H1 (cell line): ENCODE data around the gene KCNQ1. TPM values are rescaled to one million over a fixed set of nuclear protein-coding genes. Genes with fewer than 3 reads are reported as not detected.
A peak's percentile ranks its signal among the peaks of the same experiment; 100 is the strongest.

Experiments
- CTCF ChIA-PET: fragments of 300-600 bp; sonication (Branson Sonifier 250); formaldehyde crosslinking; loops from one replicate; lab custom pipeline; 2021; ENCODE audit not compliant: partially characterized antibody; lab: Charles Lee
- POLR2A ChIA-PET: fragments of 300-600 bp; sonication (Branson Sonifier 250); formaldehyde crosslinking; loops from one replicate; lab custom pipeline; 2021; ENCODE audit warnings: inconsistent platforms; ENCODE audit not compliant: partially characterized antibody; lab: Charles Lee
- DNase-seq, 2 experiments: peaks; one replicate each; pipeline versions ENCODE4 v3.0.0 to v3.0.0-alpha.2; 2010 to 2022; ENCODE audit warnings: low spot score in 2 of 2, low read depth in 1 of 2, mixed read lengths in 1 of 2
- FAIRE-seq: peaks from 2 replicates; lab custom pipeline; 2011; peaks lifted over from hg19 to GRCh38; lab: Jason Lieb, UNC
- H2AFZ ChIP-seq: 2 replicates; pipeline ENCODE4 v1.8.1; 2012; ENCODE audit warnings: low read length, inconsistent platforms
- H2AK5ac ChIP-seq: 2 replicates; pipeline ENCODE4 v1.6.1; 2013; ENCODE audit warnings: low read depth, low read length
- H2BK120ac ChIP-seq: replicated peaks from 2 replicates; pipeline ENCODE3; 2013; ENCODE audit warnings: low read depth, low read length, inconsistent platforms
- H2BK12ac ChIP-seq: 2 replicates; pipeline ENCODE4 v1.6.1; 2013; ENCODE audit warnings: low read depth, low read length
- H2BK15ac ChIP-seq: 2 replicates; pipeline ENCODE4 v1.6.1; 2013; ENCODE audit warnings: low read length
- H2BK20ac ChIP-seq: 2 replicates; pipeline ENCODE4 v1.6.1; 2013; ENCODE audit warnings: low read length
- H2BK5ac ChIP-seq: 2 replicates; pipeline ENCODE4 v1.6.1; 2013; ENCODE audit warnings: low read depth, low read length
- H3K14ac ChIP-seq: 2 replicates; pipeline ENCODE4 v1.6.1; 2013; ENCODE audit warnings: inconsistent platforms; ENCODE audit not compliant: insufficient read length
- H3K18ac ChIP-seq: 2 replicates; pipeline ENCODE4 v1.6.1; 2013; ENCODE audit warnings: low read length; ENCODE audit errors: extremely low read depth
- H3K23ac ChIP-seq: 2 replicates; pipeline ENCODE4 v1.6.1; 2013; ENCODE audit warnings: inconsistent platforms; ENCODE audit not compliant: insufficient read length
- H3K23me2 ChIP-seq: 2 replicates; pipeline ENCODE4 v1.6.1; 2013; ENCODE audit warnings: low read depth, low read length
- H3K27ac ChIP-seq: 2 replicates; pipeline ENCODE4 v1.6.1; 2011; ENCODE audit warnings: low read depth, low read length, inconsistent platforms
- H3K27me3 ChIP-seq, 4 experiments: replicated peaks in 1 of 4; 1 replicate in 1 of 4; 2 replicates in 3 of 4; pipeline versions ENCODE4 v1.6.1 to v1.8.1; 2011 to 2013; ENCODE audit warnings: low read length in 3 of 4, mild to moderate bottlenecking in 3 of 4, inconsistent platforms in 2 of 4, mixed read lengths in 2 of 4, moderate library complexity in 1 of 4; ENCODE audit not compliant: control insufficient read depth in 3 of 4, insufficient read depth in 3 of 4; ENCODE audit errors: extremely low read depth in 1 of 4
- H3K36me3 ChIP-seq, 4 experiments: 2 replicates each; pipeline versions ENCODE4 v1.6.1 to v1.8.1; 2011 to 2013; ENCODE audit warnings: mild to moderate bottlenecking in 4 of 4, low read length in 3 of 4, moderate library complexity in 2 of 4, control low read depth in 1 of 4, inconsistent platforms in 1 of 4; ENCODE audit not compliant: insufficient read depth in 4 of 4, control insufficient read depth in 2 of 4
- H3K4ac ChIP-seq: replicated peaks from 2 replicates; pipeline ENCODE3; 2013; ENCODE audit warnings: low read length, low read depth, mixed read lengths, inconsistent platforms; ENCODE audit not compliant: insufficient read length
- H3K4me1 ChIP-seq, 4 experiments: replicated peaks in 1 of 4; 1 replicate in 1 of 4; 2 replicates in 3 of 4; pipeline versions ENCODE4 v1.6.1 to v1.8.1; 2011 to 2013; ENCODE audit warnings: low read length in 3 of 4, inconsistent platforms in 2 of 4, mixed read lengths in 1 of 4; ENCODE audit not compliant: insufficient read depth in 4 of 4, control insufficient read depth in 3 of 4
- H3K4me2 ChIP-seq, 2 experiments: 2 replicates each; pipeline versions ENCODE4 v1.6.1 to v1.8.1; 2011 to 2013; ENCODE audit warnings: low read depth in 2 of 2, low read length in 2 of 2, control low read depth in 1 of 2, inconsistent platforms in 1 of 2, mild to moderate bottlenecking in 1 of 2; ENCODE audit not compliant: insufficient read depth in 1 of 2
- H3K4me3 ChIP-seq, 4 experiments: fragments of 200-600, 300-600 bp in 1 of 4; sonication (generic), shearing (Covaris generic), sonication (Bioruptor Twin) in 1 of 4; 2 replicates each; pipeline versions ENCODE4 v1.5.1 to v1.8.1; 2011 to 2016; ENCODE audit warnings: low read length in 4 of 4, low read depth in 3 of 4, control low read depth in 2 of 4, inconsistent platforms in 2 of 4, mild to moderate bottlenecking in 2 of 4, mixed read lengths in 1 of 4, moderate library complexity in 1 of 4; ENCODE audit not compliant: insufficient read depth in 2 of 4; ENCODE audit errors: extremely low read depth in 1 of 4
- H3K56ac ChIP-seq: replicated peaks from 2 replicates; pipeline ENCODE3; 2013; ENCODE audit warnings: low read depth, mild to moderate bottlenecking, mixed read lengths, low read length, inconsistent platforms; ENCODE audit not compliant: insufficient read length
- H3K79me1 ChIP-seq: 2 replicates; pipeline ENCODE4 v1.6.1; 2013; ENCODE audit warnings: low read depth, low read length, control low read depth
- H3K79me2 ChIP-seq, 2 experiments: 2 replicates each; pipeline versions ENCODE4 v1.6.1 to v1.8.1; 2012 to 2013; ENCODE audit warnings: low read length in 2 of 2, mild to moderate bottlenecking in 2 of 2, inconsistent platforms in 1 of 2; ENCODE audit not compliant: insufficient read depth in 2 of 2, control insufficient read depth in 1 of 2
- H3K9ac ChIP-seq, 4 experiments: replicated peaks in 1 of 4; 1 replicate in 1 of 4; 2 replicates in 3 of 4; pipeline versions ENCODE4 v1.6.1 to v1.8.1; 2011 to 2013; ENCODE audit warnings: low read depth in 3 of 4, low read length in 3 of 4, control low read depth in 2 of 4, mild to moderate bottlenecking in 2 of 4, moderate library complexity in 2 of 4, inconsistent platforms in 1 of 4; ENCODE audit errors: extremely low read depth in 1 of 4
- H3K9me3 ChIP-seq, 2 experiments: 2 replicates each; pipeline versions ENCODE4 v1.6.1 to v1.8.1; 2012 to 2013; ENCODE audit warnings: mild to moderate bottlenecking in 2 of 2, moderate library complexity in 2 of 2, control low read depth in 1 of 2, inconsistent platforms in 1 of 2, low read depth in 1 of 2, low read length in 1 of 2, mixed read lengths in 1 of 2; ENCODE audit not compliant: insufficient read depth in 2 of 2
- H4K20me1 ChIP-seq, 2 experiments: replicated peaks in 1 of 2; 2 replicates each; pipeline versions ENCODE3 to v1.8.1; 2011 to 2013; ENCODE audit warnings: inconsistent platforms in 2 of 2, low read length in 2 of 2, mild to moderate bottlenecking in 1 of 2; ENCODE audit not compliant: insufficient read depth in 2 of 2, control insufficient read depth in 1 of 2
- H4K5ac ChIP-seq: 2 replicates; pipeline ENCODE4 v1.6.1; 2013; ENCODE audit warnings: low read length, low read depth, mixed read lengths, inconsistent platforms; ENCODE audit not compliant: insufficient read length
- H4K8ac ChIP-seq: 2 replicates; pipeline ENCODE4 v1.8.0; 2013; ENCODE audit warnings: mild to moderate bottlenecking, moderate library complexity, low read length, inconsistent platforms; ENCODE audit not compliant: insufficient read depth; ENCODE audit errors: extremely low read depth
- H4K91ac ChIP-seq: replicated peaks from 2 replicates; pipeline ENCODE3; 2013; ENCODE audit warnings: low read length, mixed read lengths, inconsistent platforms; ENCODE audit not compliant: insufficient read length
- GTF2F1 ChIP-seq: IDR thresholded peaks from 2 replicates; pipeline ENCODE4 v1.6.1; 2012; ENCODE audit warnings: low read depth, low read length, improper control_type of control experiment, borderline replicate concordance
- PHF8 ChIP-seq: fragments of 200-600 bp; sonication (generic); conservative IDR thresholded peaks from 2 replicates; pipeline ENCODE4 v1.7.1; 2012; ENCODE audit warnings: low read depth, mild to moderate bottlenecking, inconsistent platforms, low read length, moderate library complexity
- RAD21 ChIP-seq, 2 experiments: IDR thresholded peaks in 1 of 2; conservative IDR thresholded peaks in 1 of 2; 2 replicates each; pipeline ENCODE4 v1.6.1; 2011; ENCODE audit warnings: low read depth in 2 of 2, low read length in 2 of 2, improper control_type of control experiment in 1 of 2, inconsistent platforms in 1 of 2, mild to moderate bottlenecking in 1 of 2, moderate library complexity in 1 of 2
- WGBS, 2 experiments: shearing (Covaris generic) in 1 of 2; methylation state at CpG; one replicate each; pipeline versions ENCODE4 v1.1.6 to v1.1.7; 2013 to 2015; ENCODE audit warnings: low lambda C conversion rate in 2 of 2, mixed read lengths in 2 of 2, inconsistent platforms in 1 of 2, low coverage in 1 of 2, missing lambda C conversion rate in 1 of 2; ENCODE audit not compliant: insufficient replicate concordance in 2 of 2, insufficient coverage in 1 of 2, insufficient read length in 1 of 2; ENCODE audit errors: extremely low coverage in 1 of 2, missing lambda C conversion rate in 1 of 2; 5-methylcytosine and 5-hydroxymethylcytosine counted together
- polyA plus RNA-seq, 7 experiments: library from polyadenylated mRNA; depleted of rRNA in 3 of 7; stranded (reverse) in 5 of 7; unstranded in 2 of 7; fragments of >200 nt in 5 of 7; fragments of 200-250 nt in 2 of 7; gene quantifications; 1 replicate in 5 of 7; 2 replicates in 1 of 7; 4 replicates in 1 of 7; pipeline versions ENCODE4 v1.2.1 to v1.2.3, GENCODE V29; 2011 to 2013; ENCODE audit warnings: missing spikeins in 2 of 7, mixed read lengths in 2 of 7
- total RNA-seq: library from RNA; stranded (reverse); fragmentation: NEBNext Ultra II Directional; extraction: Animal tissue kit (Norgen Biotek cat#: 25700); gene quantifications from 2 replicates; pipeline ENCODE4 v1.2.1, GENCODE V29; 2021

Gene KCNQ1
- total and polyA plus RNA-seq, 2 of the 8 experiments (the other 6 are each of a cell fraction or from before 2014, with no cell fraction given) = 1.9 to 2.0 TPM

- WGBS, 2 experiments = 86% methylated on average over 32 of the region's 32 CpGs; no CpG with 5 or more reads in 1 of the 2 experiments
- no peak overlapping the region for H3K27ac ChIP-seq
Observed at GRCh38 chr11:2734181-2735052, 289.6 kb downstream of the KCNQ1 start.

More at GRCh38 chr11:2734181-2735052, 289.6 kb downstream of the KCNQ1 start:
- H2BK15ac ChIP-seq = 0 out of 2 replicates have a peak overlapping the region, but pooled peaks have one; percentile 61
- H2BK20ac ChIP-seq = no peak overlapping the region
- H3K9me3 ChIP-seq = no peaks in the 10 kb centered on the region
- no peaks in the 10 kb centered on the region for H3K36me3 ChIP-seq
- H3K4me2 ChIP-seq = no peak overlapping the region
- no peaks in the 10 kb centered on the region for H4K20me1 ChIP-seq
- DNase-seq = no peak
- H3K9ac ChIP-seq = no peak overlapping the region
- H3K4me3 ChIP-seq = no peak overlapping the region
- H3K79me1 ChIP-seq = no peaks in the 10 kb centered on the region
- ChIA-PET POLR2A (no interaction called here), CTCF (interaction anchor here (0.6 to 2.1 kb wide), 5 partner anchors 10 to 183 kb away, joined by 3 to 4 read pairs (median 3); no protein-coding TSS in a partner anchor)
- H4K91ac ChIP-seq = no peak overlapping the region
- H2BK5ac ChIP-seq = no peak overlapping the region
- H2BK12ac ChIP-seq = no peak overlapping the region
- H3K4me1 ChIP-seq = peaks cover 0 to 4% (median 0%) of the 10 kb centered on the region in 4 experiments; a peak in 1 of 7 replicates
- no peak overlapping the region for H2AFZ ChIP-seq
- H3K56ac ChIP-seq = no peak overlapping the region
- no peak overlapping the region; the same call in 1 of the 2 replicates for H4K8ac ChIP-seq
- TF ChIP-seq GTF2F1 (no peak), PHF8 (no peak), RAD21 (IDR thresholded peaks at IDR 0.05 in 1 of 2, conservative IDR thresholded peaks at IDR 0.05 in 1 of 2; ENCODE audit: low read depth in 2 of 2, low read length in 2 of 2) (no peak)
- TF ChIP-seq, all 59 proteins: peak for 0
- Histone ChIP-seq H4K5ac (no peak overlapping the region), H3K14ac (no peak overlapping the region), H3K18ac (no peak overlapping the region), H3K23ac (no peak overlapping the region), H3K27me3 (peaks cover 0 to 33% (median 23%) of the 10 kb centered on the region in 4 experiments; a peak in 6 of 7 replicates), H2BK120ac (no peak overlapping the region), H3K23me2 (no peaks in the 10 kb centered on the region), H3K4ac (no peak overlapping the region), H2AK5ac (no peak overlapping the region; the same call in 1 of the 2 replicates), H3K79me2 (no peaks in the 10 kb centered on the region)
- FAIRE-seq = no peak
